Kidney glomerular epithelial cell (primary cell): ENCODE results near the gene RABL2B.
"Not testable (repeated sequence)": the region's sequence is repeated elsewhere in the genome, so short reads cannot be mapped to it uniquely, and the experiment has no call there.

Source experiments
- DNase-seq: peaks from one replicate; lab custom pipeline; 2025; lab: John Stamatoyannopoulos, UW

The RABL2B gene

DNA sequence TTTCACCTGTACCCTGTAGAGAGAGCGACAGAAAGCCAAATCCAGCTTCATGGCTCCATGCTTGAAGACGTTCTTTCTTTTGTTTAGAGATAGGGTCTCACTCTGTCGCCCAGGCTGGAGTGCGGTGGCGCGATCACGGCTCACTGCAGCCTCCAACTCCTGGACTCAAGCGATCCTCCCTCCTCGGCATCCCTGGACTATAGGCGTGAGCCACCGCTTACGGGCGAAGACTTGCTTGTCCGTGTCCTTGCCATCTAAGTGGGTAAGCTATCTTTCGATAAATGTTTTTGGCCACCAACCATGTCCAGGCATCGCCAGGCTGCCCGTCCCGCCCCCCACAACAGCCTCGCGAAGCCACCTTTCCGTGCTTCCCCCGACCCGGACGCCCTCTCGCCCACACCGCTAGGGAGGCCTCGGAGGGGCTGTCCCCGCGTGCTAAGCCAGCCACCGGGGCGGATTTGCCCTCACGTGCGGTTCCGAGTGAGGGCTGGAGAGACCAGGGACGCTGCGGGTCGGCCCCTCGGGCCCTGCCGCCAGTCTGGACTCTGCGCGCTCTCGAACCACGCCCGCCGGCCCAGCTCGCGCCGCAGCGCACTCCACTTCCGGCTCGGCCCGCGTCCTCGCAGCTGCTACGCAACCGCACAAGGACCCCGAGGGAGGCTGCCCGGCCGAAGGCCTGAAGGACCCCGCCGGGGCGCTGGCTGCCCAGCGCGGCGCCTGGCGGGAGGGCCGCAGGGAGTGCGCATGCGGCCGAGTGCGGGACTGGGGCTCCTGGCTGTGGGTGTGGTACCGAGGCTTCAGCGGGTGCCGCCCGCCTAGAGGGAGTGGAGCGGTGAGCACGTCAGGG is at the start of gene RABL2B:
Gene RABL2B (minus strand): TSS at position 604 of the 847 bp plus-strand sequence. CDS start 1,342 bp downstream, outside the sequence.
- peak; percentile 62 for DNase-seq

DNA sequence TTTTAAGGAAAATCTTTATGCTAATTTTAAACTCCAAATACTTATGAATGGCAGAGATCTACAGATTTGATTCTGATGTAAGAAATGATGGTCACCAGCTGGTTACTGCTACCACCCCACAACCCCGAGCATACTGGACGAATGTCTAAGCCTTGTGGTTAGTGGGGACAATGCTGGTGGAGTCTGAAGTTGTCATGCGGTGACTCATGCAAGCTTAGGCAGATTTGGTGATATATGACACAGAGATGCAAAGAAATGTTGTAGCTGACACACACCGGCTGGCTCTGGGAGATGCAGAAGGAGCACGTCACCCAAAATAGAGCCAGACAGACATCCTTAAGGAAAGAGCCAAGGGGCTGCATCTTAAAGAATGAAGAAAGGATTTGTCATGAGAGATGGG is 3.5 kb upstream of the RABL2B start:
- not testable (repeated sequence) for DNase-seq

DNA sequence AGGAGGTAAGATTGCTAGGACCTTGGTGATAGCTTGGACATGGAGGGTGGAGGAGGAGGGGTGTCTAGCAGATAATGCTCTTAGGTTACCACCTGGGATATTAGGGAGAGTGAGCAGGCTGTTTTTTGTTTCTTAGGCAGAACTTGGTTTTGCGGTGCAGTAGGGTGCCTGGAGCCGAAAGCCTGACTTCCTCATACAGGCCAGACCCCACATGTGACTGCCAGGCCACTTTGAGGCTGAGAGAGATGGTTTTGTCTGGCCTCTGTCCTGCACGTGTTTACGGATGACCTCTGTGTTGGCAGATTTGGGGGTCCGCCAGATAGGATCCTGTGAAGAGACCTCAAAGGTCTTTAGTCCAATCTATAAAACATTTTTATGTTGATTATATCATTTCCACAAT is 1.9 kb upstream of the RABL2B start:
- DNase-seq, result not testable (repeated sequence)

DNA sequence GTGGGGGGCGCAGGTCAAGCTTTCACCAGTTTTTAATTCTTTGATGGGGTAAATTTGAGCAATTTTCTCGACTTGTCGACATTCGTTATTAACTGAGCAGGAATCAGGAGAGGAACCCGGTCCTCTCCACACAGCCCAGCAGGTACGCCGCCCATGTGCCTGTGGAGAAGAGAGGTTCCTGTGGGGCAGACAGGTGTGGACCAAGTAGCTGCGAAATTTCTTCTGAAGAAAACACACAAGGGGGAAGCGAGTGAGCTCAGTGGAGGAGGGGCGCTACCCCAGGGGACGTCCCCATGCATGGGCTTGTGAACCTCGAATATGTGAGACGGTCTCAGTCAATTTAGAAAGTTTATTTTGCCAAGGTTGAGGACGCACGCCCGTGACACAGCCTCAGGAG is 442 bp upstream of the RABL2B start:
- DNase-seq, result not testable (repeated sequence)

DNA sequence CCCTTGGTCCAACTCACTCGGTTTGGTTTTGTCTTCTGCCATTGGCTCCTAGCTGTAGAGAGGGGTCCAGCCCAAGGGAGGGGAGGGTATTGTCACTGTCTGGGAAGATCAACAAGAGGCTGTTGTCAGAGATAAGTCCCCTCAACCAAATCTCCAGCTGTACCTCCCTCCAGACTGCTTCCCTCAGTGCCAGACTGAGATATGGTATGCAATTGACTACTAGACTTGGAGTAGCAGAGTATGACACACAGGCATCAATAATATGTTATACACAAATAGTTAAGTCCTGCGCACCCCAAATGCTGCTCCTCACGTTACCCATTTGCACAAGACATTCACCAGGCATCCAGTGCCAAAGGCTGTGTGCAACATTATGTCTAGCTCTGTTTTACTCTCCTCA is 1.2 kb downstream of the RABL2B start:
- DNase-seq, result not testable (repeated sequence)

DNA sequence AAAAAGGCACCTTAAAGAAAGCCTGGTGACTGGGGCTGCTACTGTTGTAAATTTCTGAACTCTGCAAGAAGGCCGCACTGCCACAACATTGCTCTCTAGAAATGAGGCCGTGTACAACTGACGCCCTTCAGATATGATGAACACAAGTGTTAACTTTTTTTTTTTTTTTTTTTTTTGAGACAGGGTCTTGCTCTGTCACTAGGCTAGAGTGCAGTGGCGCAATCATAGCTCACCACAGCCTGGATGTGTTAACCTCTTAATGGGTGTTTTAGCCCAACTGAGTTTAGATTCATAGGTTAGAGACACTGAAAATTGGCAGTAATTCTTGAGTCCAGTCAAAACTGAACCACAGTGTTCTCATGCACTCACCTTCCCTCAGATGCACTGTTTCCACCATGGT is 3.2 kb downstream of the RABL2B start:
- DNase-seq, result not testable (repeated sequence)

DNA sequence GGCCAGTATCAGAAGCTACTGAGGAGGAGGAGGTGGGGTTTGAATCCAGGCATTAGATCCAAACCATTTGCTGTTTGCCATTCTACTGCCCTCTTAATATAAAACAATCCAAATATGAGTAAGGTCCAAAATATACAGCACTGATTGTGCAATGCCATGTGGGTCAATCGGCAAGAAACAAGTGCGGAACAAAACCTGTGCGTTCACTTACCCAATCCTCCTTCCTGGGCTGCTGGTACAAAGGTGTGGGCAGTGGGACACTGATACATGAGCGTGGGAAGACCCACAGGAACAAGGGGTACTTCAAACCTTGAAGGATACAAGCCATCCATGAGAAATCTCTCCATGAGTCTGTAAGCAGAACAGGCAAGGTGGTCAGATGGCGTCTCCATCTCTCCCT is 5.8 kb downstream of the RABL2B start:
- DNase-seq, result not testable (repeated sequence)

DNA sequence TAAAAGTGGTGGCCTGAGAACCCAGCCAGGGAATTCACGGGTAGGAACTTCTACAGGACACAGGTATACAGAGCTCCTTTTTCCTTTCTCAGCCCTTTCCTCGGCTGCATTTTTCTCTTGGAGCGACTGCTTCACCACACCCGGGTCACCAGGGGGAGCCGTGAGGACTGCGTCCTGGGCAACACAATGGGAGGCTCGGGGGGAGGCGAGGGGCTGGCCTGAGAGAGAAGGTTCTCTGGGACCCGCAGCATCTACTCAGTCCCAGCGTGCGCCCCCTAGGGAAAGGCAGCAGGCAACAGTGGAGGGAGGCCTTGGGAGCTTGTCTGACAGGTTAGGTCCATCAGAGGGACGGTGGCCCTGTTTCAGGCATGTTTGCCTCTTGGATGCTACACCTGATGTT is 8.3 kb downstream of the RABL2B start:
- not testable (repeated sequence) for DNase-seq

DNA sequence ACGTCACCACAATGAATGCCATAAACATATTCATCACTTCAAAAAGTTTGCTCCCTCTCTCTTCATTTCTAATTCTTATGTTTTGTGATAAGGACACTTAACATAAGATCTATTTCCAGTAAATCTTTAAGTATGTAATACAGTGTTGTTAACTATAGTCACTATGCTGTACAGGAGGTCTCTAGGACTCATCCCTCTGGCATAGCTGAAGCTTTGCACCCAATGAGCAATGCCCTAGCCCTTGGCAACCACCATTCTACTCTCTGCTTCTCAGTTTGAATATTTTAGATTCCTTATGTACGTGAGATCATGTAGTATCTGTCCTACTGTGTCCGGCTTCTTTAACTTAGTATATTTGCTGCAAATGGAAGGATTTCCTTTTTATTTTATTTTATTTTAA is 19.1 kb downstream of the RABL2B start:
- DNase-seq, result not testable (repeated sequence)

DNA sequence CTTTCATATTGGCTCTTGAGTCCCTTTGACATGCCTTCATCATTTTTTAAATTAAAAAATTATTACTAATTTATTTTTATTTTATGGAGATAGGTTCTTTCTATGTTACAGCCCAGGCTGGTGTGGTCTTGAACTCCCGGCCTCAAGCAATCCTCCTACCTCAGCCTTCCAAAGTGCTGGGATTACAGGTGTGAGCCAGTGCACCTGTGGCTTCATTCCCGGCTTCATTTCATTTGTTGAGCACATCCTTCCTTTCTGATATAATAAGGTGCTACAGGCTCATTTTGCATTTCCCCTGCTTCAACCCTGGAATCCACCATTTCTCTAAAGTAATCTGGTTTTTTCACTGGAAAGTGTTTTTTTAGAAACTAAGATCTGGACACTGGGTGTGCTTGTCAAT is 21.6 kb downstream of the RABL2B start:
- DNase-seq, result not testable (repeated sequence)

DNA sequence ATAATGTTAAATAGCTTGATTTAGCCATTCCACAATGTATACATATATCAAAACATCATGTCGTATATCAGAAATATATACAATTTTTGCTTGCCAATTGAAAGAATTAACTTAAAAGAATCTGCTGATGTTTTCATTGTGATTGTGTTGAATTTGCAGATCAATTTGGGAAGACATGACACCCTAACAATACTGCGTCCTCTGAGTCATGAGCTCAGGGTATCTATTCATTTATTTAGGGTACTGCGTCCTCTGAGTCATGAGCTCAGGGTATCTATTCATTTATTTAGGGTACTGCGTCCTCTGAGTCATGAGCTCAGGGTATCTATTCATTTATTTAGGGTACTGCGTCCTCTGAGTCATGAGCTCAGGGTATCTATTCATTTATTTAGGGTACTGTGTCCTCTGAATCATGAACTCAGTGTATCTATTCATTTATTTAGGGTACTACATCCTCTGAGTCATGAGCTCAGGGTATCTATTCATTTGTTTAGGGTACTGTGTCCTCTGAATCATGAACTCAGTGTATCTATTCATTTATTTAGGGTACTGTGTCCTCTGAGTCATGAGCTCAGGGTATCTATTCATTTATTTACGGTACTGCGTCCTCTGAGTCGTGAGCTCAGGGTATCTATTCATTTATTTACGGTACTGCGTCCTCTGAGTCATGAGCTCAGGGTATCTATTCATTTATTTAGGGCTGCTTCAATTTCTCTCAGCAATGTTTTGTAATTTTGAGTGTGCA is 23.7 kb downstream of the RABL2B start:
- not testable (repeated sequence) for DNase-seq

DNA sequence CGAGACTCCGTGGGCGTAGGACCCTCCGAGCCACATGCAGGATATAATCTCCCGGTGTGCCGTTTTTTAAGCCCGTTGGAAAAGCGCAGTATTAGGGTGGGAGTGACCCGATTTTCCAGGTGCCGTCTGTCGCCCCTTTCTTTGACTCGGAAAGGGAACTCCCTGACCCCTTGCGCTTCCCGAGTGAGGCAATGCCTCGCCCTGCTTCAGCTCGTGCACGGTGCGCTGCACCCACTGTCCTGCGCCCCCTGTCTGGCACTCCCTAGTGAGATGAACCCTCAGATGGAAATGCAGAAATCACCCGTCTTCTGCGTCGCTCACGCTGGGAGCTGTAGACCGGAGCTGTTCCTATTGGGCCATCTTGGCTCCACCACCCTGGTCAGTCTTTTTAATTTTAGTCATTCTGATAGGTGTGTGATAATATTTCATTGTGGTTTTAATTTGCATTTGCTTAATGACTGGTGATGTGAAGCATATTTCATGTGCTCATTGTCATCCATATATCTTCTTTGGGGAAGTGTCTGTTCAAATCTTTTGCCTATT is 26.4 kb downstream of the RABL2B start:
- not testable (repeated sequence) for DNase-seq

DNA sequence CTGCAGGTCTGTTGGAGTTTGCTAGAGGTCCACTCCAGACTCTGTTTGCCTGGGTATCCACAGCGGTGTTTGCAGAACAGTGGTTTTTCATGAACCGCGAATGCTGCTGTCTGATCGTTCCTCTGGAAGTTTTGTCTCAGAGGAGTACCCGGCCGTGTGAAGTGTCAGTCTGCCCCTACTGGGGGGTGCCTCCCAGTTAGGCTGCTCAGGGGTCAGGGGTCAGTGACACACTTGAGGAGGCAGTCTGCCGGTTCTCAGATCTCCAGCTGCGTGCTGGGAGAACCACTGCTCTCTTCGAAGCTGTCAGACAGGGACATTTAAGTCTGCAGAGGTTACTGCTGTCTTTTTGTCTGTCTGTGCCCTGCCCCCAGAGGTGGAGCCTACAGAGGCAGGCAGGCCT is 27.0 kb downstream of the RABL2B start:
- DNase-seq, result not testable (repeated sequence)

DNA sequence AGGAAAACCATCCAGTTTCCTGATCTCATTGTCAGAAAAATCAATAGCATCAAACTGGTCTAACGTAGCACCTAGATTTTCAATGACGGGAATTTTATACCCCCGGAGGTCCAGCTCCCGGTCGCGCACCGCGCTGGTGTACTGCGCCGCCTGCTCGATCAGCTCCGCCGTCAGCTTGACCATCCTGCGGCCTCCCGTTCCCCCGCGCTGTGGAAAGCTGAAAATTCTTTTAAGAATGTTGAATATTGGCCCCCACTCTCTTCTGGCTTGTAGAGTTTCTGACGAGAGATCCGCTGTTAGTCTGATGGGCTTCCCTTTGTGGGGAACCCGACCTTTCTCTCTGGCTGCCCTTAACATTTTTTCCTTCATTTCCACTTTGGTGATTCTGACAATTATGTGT is 28.2 kb downstream of the RABL2B start:
- not testable (repeated sequence) for DNase-seq

DNA sequence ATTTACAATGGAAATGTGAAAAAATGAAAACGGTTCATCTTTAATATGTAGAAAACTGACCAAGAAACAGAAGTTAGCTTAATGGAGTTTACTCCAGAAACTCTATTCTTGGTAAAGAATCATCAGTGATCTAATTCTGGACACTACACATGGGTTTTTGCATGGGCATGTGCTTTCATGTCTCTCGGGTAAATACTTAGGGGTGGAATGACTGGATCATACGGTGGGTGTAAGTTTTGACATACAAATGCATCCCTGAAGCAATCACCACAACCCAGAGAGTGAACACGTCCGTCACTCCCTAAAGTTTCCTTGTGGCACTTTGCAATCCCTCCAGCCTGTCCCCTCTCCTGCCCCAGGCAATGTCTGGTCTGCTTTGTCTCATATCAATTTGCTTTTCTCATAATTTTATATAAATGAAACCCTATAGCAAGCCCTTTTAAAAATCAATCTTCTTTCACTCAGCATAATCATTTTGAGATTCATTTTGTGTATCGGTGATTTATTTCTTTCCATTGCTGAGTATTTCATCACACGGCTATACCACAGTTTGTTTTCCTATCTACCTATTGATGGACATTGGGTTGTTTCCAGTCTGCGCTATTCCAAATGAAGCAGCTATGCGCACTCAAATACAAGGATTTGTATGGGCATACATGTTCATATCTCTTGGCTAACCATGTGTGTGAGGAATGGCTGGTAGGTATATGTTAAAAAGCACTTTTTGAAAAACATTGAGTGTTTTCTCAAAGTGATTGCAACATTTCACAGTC is 33.9 kb downstream of the RABL2B start:
- not testable (repeated sequence) for DNase-seq

DNA sequence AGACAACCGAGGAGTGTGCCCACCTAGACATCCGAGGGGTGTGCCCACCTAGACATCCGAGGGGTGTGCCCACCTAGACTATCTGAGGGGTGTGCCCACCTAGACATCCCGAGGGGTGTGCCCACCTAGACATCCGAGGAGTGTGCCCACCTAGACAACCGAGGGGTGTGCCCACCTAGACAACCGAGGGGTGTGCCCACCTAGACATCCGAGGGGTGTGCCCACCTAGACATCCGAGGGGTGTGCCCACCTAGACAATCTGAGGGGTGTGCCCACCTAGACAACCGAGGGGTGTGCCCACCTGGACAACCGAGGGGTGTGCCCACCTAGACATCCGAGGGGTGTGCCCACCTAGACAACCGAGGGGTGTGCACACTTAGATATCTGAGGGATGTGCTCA is 34.8 kb downstream of the RABL2B start:
- DNase-seq, result not testable (repeated sequence)

DNA sequence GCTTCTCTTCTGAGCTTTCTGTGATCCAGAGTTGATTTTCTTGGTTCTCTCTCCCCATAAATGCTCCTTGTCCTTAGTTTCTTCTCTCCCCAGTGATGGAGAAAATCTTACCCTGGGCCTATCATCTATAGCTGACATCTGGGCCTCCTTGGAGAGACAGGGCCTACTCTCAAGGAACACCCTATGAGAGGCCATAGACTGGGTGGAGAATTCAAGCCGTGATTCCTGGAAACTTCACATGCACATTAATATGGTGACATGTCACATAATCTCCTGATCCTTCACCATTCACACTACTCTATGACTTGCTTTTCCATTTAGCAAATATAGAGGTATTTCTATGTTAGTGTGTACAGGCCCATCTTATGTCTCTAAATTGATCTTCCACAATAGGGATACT is 35.9 kb downstream of the RABL2B start:
- not testable (repeated sequence) for DNase-seq

DNA sequence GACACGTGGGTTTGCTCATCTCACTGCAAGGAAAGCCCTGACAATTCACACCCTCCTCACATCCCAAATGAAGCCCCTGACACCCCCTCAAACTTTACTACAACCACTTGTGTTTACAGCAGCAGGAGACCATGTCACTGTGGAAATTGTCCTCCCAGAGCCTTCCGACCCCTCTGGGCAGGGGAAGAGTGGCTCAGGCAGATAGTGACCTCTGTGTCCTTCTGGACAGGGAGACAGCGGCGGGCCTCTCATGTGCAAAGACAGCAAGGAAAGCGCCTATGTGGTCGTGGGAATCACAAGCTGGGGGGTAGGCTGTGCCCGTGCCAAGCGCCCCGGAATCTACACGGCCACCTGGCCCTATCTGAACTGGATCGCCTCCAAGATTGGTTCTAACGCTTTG is 39.0 kb downstream of the RABL2B start:
- DNase-seq, result not testable (repeated sequence)

DNA sequence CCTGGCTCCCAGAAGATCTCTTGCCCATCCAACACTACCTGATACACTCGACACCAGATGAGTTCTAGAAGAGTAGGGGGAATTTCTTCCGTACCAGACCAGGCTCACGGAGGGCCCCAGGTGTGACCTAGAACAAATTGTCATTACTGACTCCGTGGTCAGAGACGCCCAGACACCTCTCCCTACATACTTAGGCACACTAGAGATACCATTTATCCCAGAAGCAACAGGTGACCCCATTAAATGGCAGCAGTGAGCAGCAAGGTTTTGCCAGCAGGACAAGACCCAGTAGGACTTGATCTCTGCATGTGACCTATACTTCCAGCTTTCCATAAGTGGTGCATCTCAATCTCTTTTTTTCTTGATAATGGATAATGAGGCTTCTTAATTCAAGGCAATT is 42.7 kb downstream of the RABL2B start:
- DNase-seq, result not testable (repeated sequence)

DNA sequence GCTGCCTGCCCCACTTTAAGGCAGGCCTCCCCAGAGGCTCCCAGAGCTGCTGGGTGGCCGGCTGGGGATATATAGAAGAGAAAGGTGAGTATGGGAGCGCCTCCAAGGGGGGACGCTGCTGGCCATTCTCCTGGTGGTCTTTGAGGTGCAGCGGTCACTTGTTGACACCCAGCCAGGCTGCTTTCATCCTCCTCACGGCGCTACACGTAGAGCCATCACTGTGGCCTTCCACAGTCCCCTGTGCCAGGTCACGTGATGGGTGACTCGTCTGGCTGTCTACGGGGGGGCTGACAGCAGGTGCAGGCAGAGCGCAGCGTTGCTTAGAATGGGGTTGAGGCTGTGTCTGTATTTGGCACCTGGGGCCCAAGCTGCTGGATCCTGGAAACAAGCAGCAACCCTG is 43.5 kb downstream of the RABL2B start:
- no peak for DNase-seq

DNA sequence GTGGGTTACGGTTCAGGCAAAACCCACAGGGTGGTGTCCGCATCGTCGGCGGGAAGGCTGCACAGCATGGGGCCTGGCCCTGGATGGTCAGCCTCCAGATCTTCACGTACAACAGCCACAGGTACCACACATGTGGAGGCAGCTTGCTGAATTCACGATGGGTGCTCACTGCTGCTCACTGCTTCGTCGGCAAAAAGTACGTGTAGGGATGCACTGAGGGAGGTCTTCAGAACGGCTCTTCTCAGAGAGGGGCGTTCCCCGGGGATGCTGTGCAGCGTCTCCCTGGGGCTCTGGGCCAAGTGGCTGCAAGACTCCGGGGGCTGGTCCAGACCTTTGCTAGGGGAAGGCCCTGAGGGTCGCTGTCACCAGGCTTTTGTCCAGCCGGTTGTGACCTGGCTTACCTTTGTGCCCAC is 44.2 kb downstream of the RABL2B start:
- no peak for DNase-seq

DNA sequence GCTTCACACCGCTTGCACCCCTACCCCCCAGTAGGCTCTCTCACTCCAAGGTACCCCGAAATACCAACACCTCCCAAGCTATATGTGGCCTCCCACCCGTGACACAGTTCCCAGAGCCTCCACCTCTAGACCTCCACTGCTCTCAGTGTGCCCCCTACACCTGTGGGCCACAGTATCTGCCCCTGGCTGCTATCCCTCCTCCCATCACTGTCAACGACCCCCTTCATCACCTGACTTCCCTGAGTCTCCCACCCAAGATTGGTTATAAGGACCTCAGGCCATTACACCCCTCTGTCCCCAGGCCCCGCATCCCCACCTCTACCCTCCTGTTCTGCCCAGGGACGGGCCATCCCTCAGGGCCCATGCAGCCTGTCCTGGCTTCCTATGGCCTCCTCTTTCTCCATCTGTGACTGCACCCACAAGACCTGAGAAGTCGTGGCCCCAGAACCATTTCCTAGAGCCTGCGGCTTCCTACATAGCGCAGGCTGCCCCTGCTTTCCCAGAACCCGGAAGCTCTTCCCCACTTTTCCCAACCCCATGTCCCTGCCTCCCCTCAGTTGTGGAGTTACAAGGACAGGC is 44.7 kb downstream of the RABL2B start:
- DNase-seq, result no peak
